Smooth muscle cell (in vitro differentiated cells): ENCODE results near the gene CD8A. TPM values are rescaled to one million over a fixed set of nuclear protein-coding genes. Genes with fewer than 3 reads are reported as not detected.

ENCODE experiments used
- DNase-seq: peaks from one replicate; lab custom pipeline; 2025; ENCODE audit not compliant: unreplicated experiment; lab: John Stamatoyannopoulos, UW
- H2AFZ ChIP-seq: fragments of 200-600 bp; sonication (generic); 2 replicates; pipeline ENCODE4 v1.6.0; 2016; ENCODE audit warnings: antibody characterized with exemption, low read depth, mild to moderate bottlenecking
- H3F3A ChIP-seq: fragments of 200-600 bp; sonication (generic); 2 replicates; pipeline ENCODE4 v1.6.0; 2017; ENCODE audit warnings: antibody characterized with exemption, low read depth
- H3K27ac ChIP-seq: fragments of 200-600 bp; sonication (generic); 2 replicates; pipeline ENCODE4 v1.5.1; 2016; ENCODE audit warnings: low read depth, mild to moderate bottlenecking
- H3K27me3 ChIP-seq: fragments of 200-600 bp; sonication (generic); 2 replicates; pipeline ENCODE4 v1.6.1; 2016; ENCODE audit warnings: low read depth, mild to moderate bottlenecking
- H3K36me3 ChIP-seq: fragments of 200-600 bp; sonication (generic); 2 replicates; pipeline ENCODE4 v1.5.1; 2016; ENCODE audit warnings: low read depth
- H3K4me1 ChIP-seq: fragments of 200-600 bp; sonication (generic); 2 replicates; pipeline ENCODE4 v1.5.1; 2016; ENCODE audit warnings: low read depth
- H3K4me2 ChIP-seq: fragments of 200-600 bp; sonication (generic); 2 replicates; pipeline ENCODE4 v1.6.0; 2016; ENCODE audit warnings: mild to moderate bottlenecking
- H3K4me3 ChIP-seq: fragments of 200-600 bp; sonication (generic); 2 replicates; pipeline ENCODE4 v1.5.1; 2016; ENCODE audit warnings: mild to moderate bottlenecking
- H3K79me2 ChIP-seq: fragments of 200-600 bp; sonication (generic); 2 replicates; pipeline ENCODE4 v1.6.0; 2016; ENCODE audit warnings: low read depth, mild to moderate bottlenecking
- H3K9ac ChIP-seq: fragments of 200-600 bp; sonication (generic); 2 replicates; pipeline ENCODE4 v1.6.0; 2016; ENCODE audit warnings: low read depth
- H3K9me3 ChIP-seq: fragments of 200-600 bp; sonication (generic); replicated peaks from 2 replicates; pipeline ENCODE4 v1.5.1; 2016; ENCODE audit warnings: low read depth
- H4K20me1 ChIP-seq: fragments of 200-600 bp; sonication (generic); 2 replicates; pipeline ENCODE4 v1.6.0; 2016; ENCODE audit warnings: low read depth
- WGBS: methylation state at CpG from one replicate; pipeline ENCODE4 v1.1.7; 2016; ENCODE audit warnings: low lambda C conversion rate; 5-methylcytosine and 5-hydroxymethylcytosine counted together
- polyA plus RNA-seq: library from polyadenylated mRNA; unstranded; fragments of >200 nt; fragmentation: Nextera tagmentation; extraction: Ambion mirVana; gene quantifications from 2 replicates; pipeline ENCODE4 v1.2.1, GENCODE V29; 2016
- total RNA-seq: library from RNA; depleted of rRNA; stranded (reverse); fragments of >200 nt; gene quantifications from 2 replicates; pipeline ENCODE4 v1.2.3, GENCODE V29; 2014
- TF ChIP-seq, protein P1 (sequence below): fragments of 200-600 bp; sonication (generic); IDR thresholded peaks from 2 replicates; pipeline ENCODE4 v1.5.1; 2017; ENCODE audit warnings: borderline replicate concordance, mild to moderate bottlenecking, antibody characterized with exemption; ENCODE audit not compliant: insufficient read depth, poor library complexity, severe bottlenecking

CD8A gene
- total and polyA plus RNA-seq, 2 experiments from 2014 or later: not detected

DNA sequence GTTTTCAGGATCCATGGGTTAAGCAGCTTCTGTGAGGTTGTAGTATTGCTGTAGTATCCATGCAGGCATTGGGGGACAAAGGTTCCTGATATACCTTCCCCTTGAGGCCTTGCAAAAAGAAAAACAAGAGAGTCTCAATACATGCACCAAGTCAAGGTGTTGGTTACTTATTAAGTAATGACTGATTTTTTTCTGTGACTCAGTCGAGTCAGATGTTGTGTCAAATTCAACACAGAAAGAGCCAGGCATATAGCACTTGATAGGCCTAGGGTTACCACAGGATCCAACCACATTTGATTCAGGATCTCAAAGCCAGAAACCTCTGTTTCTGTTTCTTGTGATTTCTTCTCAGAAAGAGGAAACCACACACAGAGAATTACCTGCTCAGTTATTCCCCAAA lies 24.9 kb upstream of the CD8A start:
- H3K36me3 ChIP-seq: no peaks in the 10 kb centered on the region
- TF ChIP-seq, protein P1, sequence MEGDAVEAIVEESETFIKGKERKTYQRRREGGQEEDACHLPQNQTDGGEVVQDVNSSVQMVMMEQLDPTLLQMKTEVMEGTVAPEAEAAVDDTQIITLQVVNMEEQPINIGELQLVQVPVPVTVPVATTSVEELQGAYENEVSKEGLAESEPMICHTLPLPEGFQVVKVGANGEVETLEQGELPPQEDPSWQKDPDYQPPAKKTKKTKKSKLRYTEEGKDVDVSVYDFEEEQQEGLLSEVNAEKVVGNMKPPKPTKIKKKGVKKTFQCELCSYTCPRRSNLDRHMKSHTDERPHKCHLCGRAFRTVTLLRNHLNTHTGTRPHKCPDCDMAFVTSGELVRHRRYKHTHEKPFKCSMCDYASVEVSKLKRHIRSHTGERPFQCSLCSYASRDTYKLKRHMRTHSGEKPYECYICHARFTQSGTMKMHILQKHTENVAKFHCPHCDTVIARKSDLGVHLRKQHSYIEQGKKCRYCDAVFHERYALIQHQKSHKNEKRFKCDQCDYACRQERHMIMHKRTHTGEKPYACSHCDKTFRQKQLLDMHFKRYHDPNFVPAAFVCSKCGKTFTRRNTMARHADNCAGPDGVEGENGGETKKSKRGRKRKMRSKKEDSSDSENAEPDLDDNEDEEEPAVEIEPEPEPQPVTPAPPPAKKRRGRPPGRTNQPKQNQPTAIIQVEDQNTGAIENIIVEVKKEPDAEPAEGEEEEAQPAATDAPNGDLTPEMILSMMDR: no peak
- H3K4me3 ChIP-seq: no peak overlapping the region
- H3K9ac ChIP-seq: no peak overlapping the region
- H3K4me2 ChIP-seq: no peak overlapping the region
- H3F3A ChIP-seq: no peaks in the 10 kb centered on the region
- DNase-seq: no peak
- no peaks in the 10 kb centered on the region for H3K79me2 ChIP-seq
- H3K27me3 ChIP-seq: no peaks in the 10 kb centered on the region
- 86% methylated on average over 1 of the region's 1 CpG for WGBS
- H3K4me1 ChIP-seq: no peaks in the 10 kb centered on the region
- H3K9me3 ChIP-seq: no peaks in the 10 kb centered on the region
- no peak overlapping the region for H2AFZ ChIP-seq
- H3K27ac ChIP-seq: no peak overlapping the region
- H4K20me1 ChIP-seq: no peaks in the 10 kb centered on the region

- Histone ChIP-seq H3K4me2 (no peak overlapping the region), H3K27ac (no peak overlapping the region), H3K4me1 (peaks cover 3% of the 10 kb centered on the region), H2AFZ (no peak overlapping the region), H3K9ac (no peak overlapping the region), H3K27me3 (no peaks in the 10 kb centered on the region), H3F3A (no peaks in the 10 kb centered on the region), H3K36me3 (no peaks in the 10 kb centered on the region), H3K4me3 (no peak overlapping the region), H4K20me1 (no peaks in the 10 kb centered on the region), H3K79me2 (no peaks in the 10 kb centered on the region), H3K9me3 (no peaks in the 10 kb centered on the region)
- no peak for DNase-seq
- 93% methylated on average over 35 of the region's 43 CpGs for WGBS
- TF ChIP-seq, protein P1: no peak
These were observed 18.9 kb upstream of the CD8A start for GRCh38 chr2:86809481-86810121.

DNA sequence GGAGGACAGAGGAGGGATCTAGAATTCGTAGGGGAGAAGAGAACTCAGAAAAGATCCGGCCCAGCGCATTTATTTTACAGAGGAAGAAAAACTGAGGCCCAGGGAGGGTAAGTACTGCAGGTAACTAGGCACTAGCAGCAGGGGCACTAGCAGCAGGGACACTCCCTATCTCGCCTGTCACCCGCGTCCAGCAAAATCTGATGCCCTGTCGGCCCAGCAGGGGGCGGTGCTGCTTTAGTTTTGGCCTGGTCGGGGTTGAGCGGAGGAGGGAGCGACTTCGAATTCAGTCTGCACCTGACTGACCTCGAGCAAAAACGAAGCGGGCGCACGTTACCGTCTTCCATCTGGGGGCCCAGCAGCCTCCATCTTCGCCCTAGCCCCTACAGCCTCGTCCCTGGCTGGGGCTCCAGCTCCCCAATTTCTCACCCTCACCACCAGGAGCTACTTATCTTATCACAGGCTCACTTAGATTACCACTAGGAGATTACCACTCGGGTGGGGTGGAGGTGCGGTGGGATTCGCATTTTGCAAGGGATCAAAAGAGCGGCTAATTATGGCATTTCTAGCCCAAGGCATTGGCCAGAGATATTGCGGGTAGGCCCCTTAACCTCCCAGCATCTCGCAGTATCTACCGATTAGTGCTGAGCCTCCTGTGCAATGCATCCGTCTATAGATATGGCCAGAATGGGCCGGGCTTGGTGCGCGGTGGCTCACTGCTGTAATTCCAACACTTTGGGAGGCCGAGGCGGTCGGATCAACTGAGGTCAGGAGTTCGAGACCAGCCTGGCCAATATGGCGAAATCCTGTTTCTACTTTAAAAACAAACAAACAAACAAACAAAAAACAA lies 17.8 kb upstream of the CD8A start:
- no peaks in the 10 kb centered on the region for H3K36me3 ChIP-seq
- H3K27ac ChIP-seq: no peak overlapping the region
- peak; percentile 69 for DNase-seq
- peak overlapping the region; percentile 90 for H3K4me2 ChIP-seq
- peak overlapping the region; percentile 94 for H2AFZ ChIP-seq
- no peak overlapping the region for H3K9ac ChIP-seq
- TF ChIP-seq, protein P1: peak; percentile 92
- H3K27me3 ChIP-seq: peaks cover 4% of the 10 kb centered on the region
- H4K20me1 ChIP-seq: no peaks in the 10 kb centered on the region
- peak overlapping the region; percentile 61 for H3K4me3 ChIP-seq
- H3K9me3 ChIP-seq: no peaks in the 10 kb centered on the region
- H3K79me2 ChIP-seq: no peaks in the 10 kb centered on the region
- WGBS: 38% methylated on average over 36 of the region's 36 CpGs
- H3K4me1 ChIP-seq: peaks cover 3% of the 10 kb centered on the region
- H3F3A ChIP-seq: no peaks in the 10 kb centered on the region
